Neural crest cell (in vitro differentiated cells): Measurements from ENCODE around the gene CECR2. TPM values are rescaled to one million over a fixed set of nuclear protein-coding genes. Genes with fewer than 3 reads are reported as not detected.
"Not testable (repeated sequence)": the region's sequence is repeated elsewhere in the genome, so short reads cannot be mapped to it uniquely, and the experiment has no call there.

Experiments
- DNase-seq: peaks from one replicate; pipeline ENCODE4 v3.0.0; 2021; ENCODE audit warnings: low read depth, mixed read lengths, low spot score
- H3K27ac Mint-ChIP-seq: one replicate; pipeline ENCODE4 v1.8.0; 2021; ENCODE audit warnings: mild to moderate bottlenecking, mixed read lengths; ENCODE audit not compliant: unreplicated experiment
- H3K27me3 Mint-ChIP-seq: 2 replicates; pipeline ENCODE4 v1.8.0; 2021; ENCODE audit warnings: low read depth, mild to moderate bottlenecking, mixed read lengths
- H3K36me3 Mint-ChIP-seq: 2 replicates; pipeline ENCODE4 v1.8.0; 2021; ENCODE audit warnings: low read depth, mild to moderate bottlenecking, mixed read lengths
- H3K4me1 Mint-ChIP-seq: 2 replicates; pipeline ENCODE4 v1.8.0; 2021; ENCODE audit warnings: mixed read lengths
- H3K4me3 Mint-ChIP-seq: one replicate; pipeline ENCODE4 v1.8.0; 2021; ENCODE audit warnings: mild to moderate bottlenecking, mixed read lengths
- H3K9me3 Mint-ChIP-seq: 2 replicates; pipeline ENCODE4 v1.8.0; 2021; ENCODE audit warnings: mixed read lengths
- total RNA-seq: library from RNA; stranded (reverse); gene quantifications from 2 replicates; pipeline ENCODE4 v1.2.1, GENCODE V29; 2021
- TF ChIP-seq, protein P1 (sequence below): fragments of 200-600 bp; sonication (generic); conservative IDR thresholded peaks from 2 replicates; pipeline ENCODE4 v1.5.0; 2021; ENCODE audit warnings: antibody characterized with exemption, mild to moderate bottlenecking

CECR2 gene
- total RNA-seq, 1 donor from 2014 or later: 32.8 TPM

- Mint-ChIP-seq H3K36me3 (peaks cover 7% of the 10 kb centered on the region), H3K27ac (no peak overlapping the region)
- TF ChIP-seq, protein P1, sequence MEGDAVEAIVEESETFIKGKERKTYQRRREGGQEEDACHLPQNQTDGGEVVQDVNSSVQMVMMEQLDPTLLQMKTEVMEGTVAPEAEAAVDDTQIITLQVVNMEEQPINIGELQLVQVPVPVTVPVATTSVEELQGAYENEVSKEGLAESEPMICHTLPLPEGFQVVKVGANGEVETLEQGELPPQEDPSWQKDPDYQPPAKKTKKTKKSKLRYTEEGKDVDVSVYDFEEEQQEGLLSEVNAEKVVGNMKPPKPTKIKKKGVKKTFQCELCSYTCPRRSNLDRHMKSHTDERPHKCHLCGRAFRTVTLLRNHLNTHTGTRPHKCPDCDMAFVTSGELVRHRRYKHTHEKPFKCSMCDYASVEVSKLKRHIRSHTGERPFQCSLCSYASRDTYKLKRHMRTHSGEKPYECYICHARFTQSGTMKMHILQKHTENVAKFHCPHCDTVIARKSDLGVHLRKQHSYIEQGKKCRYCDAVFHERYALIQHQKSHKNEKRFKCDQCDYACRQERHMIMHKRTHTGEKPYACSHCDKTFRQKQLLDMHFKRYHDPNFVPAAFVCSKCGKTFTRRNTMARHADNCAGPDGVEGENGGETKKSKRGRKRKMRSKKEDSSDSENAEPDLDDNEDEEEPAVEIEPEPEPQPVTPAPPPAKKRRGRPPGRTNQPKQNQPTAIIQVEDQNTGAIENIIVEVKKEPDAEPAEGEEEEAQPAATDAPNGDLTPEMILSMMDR: no peak
Measured at GRCh38 chr22:17513612-17514011, 144.4 kb downstream of the CECR2 start.

DNA sequence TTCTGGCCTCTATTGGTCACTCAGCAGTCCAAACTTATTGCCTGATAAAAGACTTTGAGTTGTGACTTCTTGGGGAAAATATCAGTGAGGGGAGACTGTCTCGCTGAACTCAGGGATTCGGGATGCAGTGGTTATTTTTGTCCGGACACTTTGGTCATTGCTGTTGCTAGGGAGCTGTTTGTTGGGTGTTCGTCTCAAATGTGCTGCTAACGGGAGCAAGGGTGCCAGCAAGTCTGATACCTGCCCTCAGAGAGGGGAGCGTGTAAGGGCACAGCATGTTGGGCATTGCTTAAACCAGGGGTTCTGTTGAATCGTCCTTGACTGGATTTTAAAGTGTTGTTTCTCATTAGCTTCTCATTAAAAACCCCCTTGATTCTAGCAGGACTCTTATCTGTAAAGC, 144.8 kb downstream of the CECR2 start:
- H3K4me3 Mint-ChIP-seq: no peak overlapping the region
- no peaks in the 10 kb centered on the region for H3K4me1 Mint-ChIP-seq
- peaks cover 7% of the 10 kb centered on the region for H3K36me3 Mint-ChIP-seq
- TF ChIP-seq, protein P1: no peak
- DNase-seq: no peak
- H3K27ac Mint-ChIP-seq: no peak overlapping the region
- no peaks in the 10 kb centered on the region for H3K9me3 Mint-ChIP-seq
- no peaks in the 10 kb centered on the region for H3K27me3 Mint-ChIP-seq

More at GRCh38 chr22:17513612-17514011, 144.4 kb downstream of the CECR2 start:
- DNase-seq: no peak
- no peaks in the 10 kb centered on the region for H3K9me3 Mint-ChIP-seq
- H3K4me3 Mint-ChIP-seq: no peak overlapping the region
- H3K4me1 Mint-ChIP-seq: no peaks in the 10 kb centered on the region
- H3K27me3 Mint-ChIP-seq: no peaks in the 10 kb centered on the region

GRCh38 chr22:17518406-17518805, 149.1 kb downstream of the CECR2 start:
- peaks cover 2% of the 10 kb centered on the region for H3K36me3 Mint-ChIP-seq

GRCh38 chr22:17521971-17522370, 152.7 kb downstream of the CECR2 start:
- H3K4me3 Mint-ChIP-seq, H3K9me3 Mint-ChIP-seq, H3K4me1 Mint-ChIP-seq, H3K27me3 Mint-ChIP-seq, DNase-seq, H3K36me3 Mint-ChIP-seq, H3K27ac Mint-ChIP-seq: not testable (repeated sequence)

More at GRCh38 chr22:17518406-17518805, 149.1 kb downstream of the CECR2 start:
- Mint-ChIP-seq H3K4me3 (no peak overlapping the region), H3K4me1 (no peaks in the 10 kb centered on the region), H3K27me3 (no peaks in the 10 kb centered on the region), H3K27ac (no peak overlapping the region), H3K9me3 (no peaks in the 10 kb centered on the region)
- TF ChIP-seq, protein P1: no peak
- no peak for DNase-seq

DNA sequence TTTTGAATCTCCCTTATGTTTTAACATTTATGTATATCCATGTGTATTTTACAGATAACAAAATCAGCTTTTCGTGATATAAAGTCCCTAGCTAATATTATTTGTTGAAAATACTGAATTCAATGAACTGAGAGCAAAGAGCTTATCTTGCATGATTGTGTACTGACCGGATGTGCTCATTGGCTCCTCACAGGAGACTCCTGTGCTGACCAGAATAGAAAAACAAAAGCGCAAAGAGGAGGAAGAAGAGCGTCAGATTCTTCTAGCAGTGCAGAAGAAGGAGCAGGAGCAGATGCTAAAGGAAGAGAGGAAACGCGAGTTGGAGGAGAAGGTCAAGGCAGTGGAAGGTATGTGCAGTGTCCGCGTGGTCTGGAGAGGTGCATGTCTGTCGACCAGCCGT, 154.7 kb downstream of the CECR2 start:
- H3K27ac Mint-ChIP-seq: no peak overlapping the region
- H3K9me3 Mint-ChIP-seq: no peaks in the 10 kb centered on the region
- H3K4me3 Mint-ChIP-seq: no peak overlapping the region
- no peak for DNase-seq
- peaks cover 15% of the 10 kb centered on the region for H3K36me3 Mint-ChIP-seq
- peaks cover 10% of the 10 kb centered on the region for H3K4me1 Mint-ChIP-seq
- H3K27me3 Mint-ChIP-seq: no peaks in the 10 kb centered on the region
- TF ChIP-seq, protein P1: no peak

DNA sequence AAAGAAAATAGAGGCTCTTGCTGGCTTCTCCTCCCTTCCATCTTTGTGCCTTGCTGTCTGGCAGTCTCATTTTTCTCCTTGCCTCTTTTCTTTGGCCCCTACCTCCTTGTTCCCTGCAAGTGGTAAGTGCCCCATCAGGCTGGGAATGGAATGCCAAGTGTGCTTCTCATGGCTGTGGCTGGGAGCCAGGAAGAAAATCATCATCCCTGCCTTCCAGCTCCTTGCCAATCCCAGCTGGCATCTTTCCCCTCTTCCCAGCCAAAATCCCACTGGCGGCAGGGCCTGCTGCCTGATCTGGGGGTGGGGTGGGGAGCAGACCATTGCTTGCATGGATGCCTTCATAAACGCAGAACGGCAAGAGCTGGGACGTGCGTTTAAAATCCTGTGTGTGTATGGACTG, 167.0 kb downstream of the CECR2 start:
- Mint-ChIP-seq H3K36me3 (peaks cover 4% of the 10 kb centered on the region), H3K4me1 (peaks cover 9% of the 10 kb centered on the region), H3K4me3 (no peak overlapping the region), H3K9me3 (no peaks in the 10 kb centered on the region), H3K27me3 (no peaks in the 10 kb centered on the region), H3K27ac (no peak overlapping the region)
- TF ChIP-seq, protein P1: no peak
- no peak for DNase-seq
